HCT116 (cell line): ENCODE data around the gene UBXN11. TPM values are rescaled to one million over a fixed set of nuclear protein-coding genes. Genes with fewer than 3 reads are reported as not detected.

ENCODE experiments used
- ATAC-seq: fragments of 200-7000 bp; cut with Tn5 transposase; 2 replicates; pipeline ENCODE4 v1.9.1; 2020; ENCODE audit warnings: mild to moderate bottlenecking, moderate library complexity
- BruUV-seq: library from RNA; stranded (reverse); fragments of 400-500 nt; replicated peaks from 2 replicates; lab custom pipeline; 2021; lab: Mats Ljungman, UMichigan
- CTCF ChIA-PET: fragments of 300-600 bp; sonication (Branson Sonifier 250); formaldehyde crosslinking; loops from one replicate; lab custom pipeline; 2021; ENCODE audit warnings: antibody characterized with exemption; lab: Charles Lee
- POLR2A ChIA-PET: fragments of 300-600, 350-600 bp; sonication (Branson Sonifier 250); formaldehyde crosslinking; loops from one replicate; lab custom pipeline; 2021; ENCODE audit warnings: antibody characterized with exemption; lab: Charles Lee
- RAD21 ChIA-PET, 2 experiments: fragments of 300-600 bp; sonication (Branson Sonifier 250); formaldehyde crosslinking; loops; one replicate each; lab custom pipeline; 2023; ENCODE audit warnings: low total read pairs in 2 of 2; ENCODE audit not compliant: uncharacterized antibody in 2 of 2, unreplicated experiment in 2 of 2, low non-redundant PET in 1 of 2; lab: Charles Lee
- DNase-seq: peaks from one replicate; pipeline ENCODE4 v3.0.0-alpha.2; 2010; ENCODE audit warnings: low read depth, low spot score
- H2AFZ ChIP-seq: fragments of 200-600 bp; shearing (Covaris generic), sonication (generic); 2 replicates; pipeline ENCODE4 v1.6.1; 2017; ENCODE audit warnings: low read depth, mixed run types, mixed read lengths, antibody characterized with exemption, low read length; ENCODE audit not compliant: poor library complexity, severe bottlenecking
- H3K27ac ChIP-seq: 2 replicates; pipeline ENCODE4 v1.5.1; 2012; ENCODE audit warnings: low read depth, low read length
- H3K27me3 ChIP-seq: fragments of 200-600 bp; sonication (generic); 2 replicates; pipeline ENCODE4 v1.6.1; 2016; ENCODE audit warnings: mixed run types, low read length, mixed read lengths; ENCODE audit not compliant: insufficient read depth
- H3K36me3 ChIP-seq, 2 experiments: fragments of 200-500 bp in 1 of 2; fragments of 200-600 bp in 1 of 2; sonication (Bioruptor generic) in 1 of 2; sonication (generic) in 1 of 2; 2 replicates each; pipeline versions ENCODE4 v1.5.1 to v1.6.1; 2014 to 2016; ENCODE audit warnings: low read length in 2 of 2, inconsistent platforms in 1 of 2, mixed read lengths in 1 of 2, mixed run types in 1 of 2; ENCODE audit not compliant: insufficient read depth in 2 of 2, control insufficient read depth in 1 of 2
- H3K4me1 ChIP-seq, 2 experiments: fragments of 200-600 bp in 1 of 2; sonication (generic) in 1 of 2; 2 replicates each; pipeline versions ENCODE4 v1.5.1 to v1.6.1; 2012 to 2017; ENCODE audit warnings: low read length in 2 of 2, inconsistent platforms in 1 of 2, mild to moderate bottlenecking in 1 of 2, mixed read lengths in 1 of 2, mixed run types in 1 of 2, moderate library complexity in 1 of 2; ENCODE audit not compliant: insufficient read depth in 2 of 2, control insufficient read depth in 1 of 2
- H3K4me2 ChIP-seq: fragments of 200-600 bp; sonication (generic); 2 replicates; pipeline ENCODE4 v1.6.1; 2017; ENCODE audit warnings: mixed run types, low read length, mixed read lengths
- H3K4me3 ChIP-seq, 2 experiments: fragments of 200-600 bp in 1 of 2; sonication (generic) in 1 of 2; replicated peaks in 1 of 2; 2 replicates each; pipeline ENCODE4 v1.5.1; 2011 to 2016; ENCODE audit warnings: low read length in 2 of 2, control low read depth in 1 of 2, low read depth in 1 of 2, mild to moderate bottlenecking in 1 of 2, mixed read lengths in 1 of 2, mixed run types in 1 of 2
- H3K79me2 ChIP-seq: fragments of 200-600 bp; sonication (generic); 2 replicates; pipeline ENCODE4 v1.6.1; 2017; ENCODE audit warnings: mild to moderate bottlenecking, mixed run types, low read length, moderate library complexity, mixed read lengths; ENCODE audit not compliant: insufficient read depth
- H3K9ac ChIP-seq: fragments of 200-600 bp; sonication (generic); 2 replicates; pipeline ENCODE4 v1.6.1; 2016; ENCODE audit warnings: low read length, mixed read lengths
- H3K9me2 ChIP-seq: fragments of 200-600 bp; sonication (generic), shearing (Covaris generic); 2 replicates; pipeline ENCODE4 v1.6.1; 2017; ENCODE audit warnings: mixed run types, mild to moderate bottlenecking, moderate library complexity; ENCODE audit not compliant: insufficient read depth
- H3K9me3 ChIP-seq, 2 experiments: fragments of 200-500 bp in 1 of 2; fragments of 200-600 bp in 1 of 2; sonication (Bioruptor generic) in 1 of 2; sonication (generic) in 1 of 2; 2 replicates each; pipeline ENCODE4 v1.6.1; 2014 to 2017; ENCODE audit warnings: low read length in 2 of 2, mixed read lengths in 2 of 2, inconsistent platforms in 1 of 2, low read depth in 1 of 2, mild to moderate bottlenecking in 1 of 2, mixed run types in 1 of 2, moderate library complexity in 1 of 2; ENCODE audit not compliant: control insufficient read depth in 1 of 2, insufficient read depth in 1 of 2
- H4K20me1 ChIP-seq: fragments of 200-600 bp; sonication (generic), shearing (Covaris generic); 2 replicates; pipeline ENCODE4 v1.6.1; 2017; ENCODE audit warnings: mixed run types, mild to moderate bottlenecking, moderate library complexity; ENCODE audit not compliant: insufficient read depth
- EGR1 ChIP-seq: IDR thresholded peaks from 2 replicates; pipeline ENCODE4 v1.6.1; 2012; ENCODE audit warnings: low read depth
- EZH2phosphoT487 ChIP-seq: fragments of 200-600 bp; IDR thresholded peaks from 2 replicates; pipeline ENCODE4 v1.6.1; 2018; ENCODE audit warnings: antibody characterized with exemption, borderline replicate concordance
- FOSL1 ChIP-seq: IDR thresholded peaks from 2 replicates; pipeline ENCODE4 v1.6.1; 2012; ENCODE audit warnings: low read depth
- JUND ChIP-seq: IDR thresholded peaks from 2 replicates; pipeline ENCODE4 v1.6.1; 2012
- POLR2A ChIP-seq: IDR thresholded peaks from 2 replicates; pipeline ENCODE4 v1.7.0; 2011; ENCODE audit warnings: borderline replicate concordance; ENCODE audit not compliant: insufficient read depth, insufficient read length; ENCODE audit errors: extremely low read depth
- POLR2AphosphoS5 ChIP-seq: IDR thresholded peaks from 2 replicates; pipeline ENCODE4 v1.6.1; 2011; ENCODE audit warnings: mild to moderate bottlenecking, low read depth, low read length, moderate library complexity
- RAD21 ChIP-seq: IDR thresholded peaks from 2 replicates; pipeline ENCODE4 v1.6.1; 2012; ENCODE audit warnings: low read depth, mild to moderate bottlenecking
- SIN3A ChIP-seq: IDR thresholded peaks from 2 replicates; pipeline ENCODE4 v1.6.1; 2012; ENCODE audit warnings: low read depth
- SP1 ChIP-seq: IDR thresholded peaks from 2 replicates; pipeline ENCODE4 v1.6.1; 2012; ENCODE audit warnings: low read depth
- SRF ChIP-seq: IDR thresholded peaks from 2 replicates; pipeline ENCODE4 v1.6.1; 2012; ENCODE audit warnings: low read depth
- TCF7L2 ChIP-seq: IDR thresholded peaks from 2 replicates; pipeline ENCODE4 v1.7.0; 2011; ENCODE audit warnings: borderline replicate concordance, inconsistent platforms; ENCODE audit not compliant: insufficient read depth, insufficient read length; ENCODE audit errors: extremely low read depth
- YY1 ChIP-seq: IDR thresholded peaks from 2 replicates; pipeline ENCODE4 v1.6.1; 2011; ENCODE audit warnings: low read length, low read depth, moderate library complexity, mild to moderate bottlenecking; ENCODE audit not compliant: insufficient replicate concordance; ENCODE audit errors: extremely low read depth
- ZFX ChIP-seq: fragments of 450-650 bp; IDR thresholded peaks from 2 replicates; pipeline ENCODE4 v1.6.1; 2017
- intact Hi-C: fragments of 100-400 bp; cut with micrococcal nuclease; formaldehyde crosslinking; loops from 2 replicates; pipeline ENCODE4 v1.10.0; 2022
- total RNA-seq: library from RNA; stranded (reverse); gene quantifications from one replicate; pipeline ENCODE4 v1.2.1, GENCODE V29; 2021; ENCODE audit not compliant: unreplicated experiment
- TF ChIP-seq, protein P1 (sequence below): IDR thresholded peaks from 2 replicates; pipeline ENCODE4 v1.6.1; 2012
- TF ChIP-seq, protein P2 (sequence below): IDR thresholded peaks from 2 replicates; pipeline ENCODE4 v1.6.1; 2012; ENCODE audit warnings: low read depth
- TF ChIP-seq, protein P3 (sequence below): IDR thresholded peaks from 2 replicates; pipeline ENCODE4 v1.6.1; 2012

UBXN11 gene
- total RNA-seq, 1 experiment from 2014 or later: 19.3 TPM

DNA sequence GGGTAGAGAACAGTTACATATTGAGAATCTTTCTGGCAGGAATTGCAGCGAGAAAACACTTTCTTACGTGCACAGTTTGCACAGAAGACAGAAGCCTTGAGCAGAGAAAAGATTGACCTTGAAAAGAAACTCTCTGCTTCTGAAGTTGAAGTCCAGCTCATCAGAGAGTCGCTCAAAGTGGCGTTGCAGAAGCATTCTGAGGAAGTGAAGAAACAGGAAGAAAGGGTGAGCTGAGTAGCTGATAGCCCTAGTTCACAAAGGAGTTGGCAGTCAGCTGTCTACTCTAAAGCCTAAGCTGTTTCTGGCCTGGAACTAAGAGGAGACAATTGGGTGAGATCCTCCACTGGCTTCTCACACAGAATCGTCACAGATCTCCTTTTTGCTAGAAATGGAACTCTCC is 46.9 kb downstream of the UBXN11 start:
- Histone ChIP-seq H4K20me1 (no peaks in the 10 kb centered on the region), H3K79me2 (peaks cover 22% of the 10 kb centered on the region), H3K4me2 (no peak overlapping the region), H3K9me2 (no peaks in the 10 kb centered on the region), H3K27ac (no peak overlapping the region), H3K27me3 (no peaks in the 10 kb centered on the region), H3K4me1 (no peaks in the 10 kb centered on the region), H3K9me3 (no peaks in the 10 kb centered on the region), H3K9ac (no peak overlapping the region), H2AFZ (no peak overlapping the region), H3K4me3 (no peak overlapping the region), H3K36me3 (peaks cover 48 to 59% of the 10 kb centered on the region in 2 experiments; a peak in 3 of 4 replicates)
- no peak for TF ChIP-seq POLR2AphosphoS5
- TF ChIP-seq, protein P1, sequence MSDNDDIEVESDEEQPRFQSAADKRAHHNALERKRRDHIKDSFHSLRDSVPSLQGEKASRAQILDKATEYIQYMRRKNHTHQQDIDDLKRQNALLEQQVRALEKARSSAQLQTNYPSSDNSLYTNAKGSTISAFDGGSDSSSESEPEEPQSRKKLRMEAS: no peak
- TF ChIP-seq EZH2phosphoT487: no peak
- TF ChIP-seq POLR2A: no peak
- TF ChIP-seq ZFX: no peak
- no peak for TF ChIP-seq RAD21
- no peak for TF ChIP-seq FOSL1
- no peak for TF ChIP-seq SRF
- TF ChIP-seq JUND: no peak
- TF ChIP-seq, protein P2, sequence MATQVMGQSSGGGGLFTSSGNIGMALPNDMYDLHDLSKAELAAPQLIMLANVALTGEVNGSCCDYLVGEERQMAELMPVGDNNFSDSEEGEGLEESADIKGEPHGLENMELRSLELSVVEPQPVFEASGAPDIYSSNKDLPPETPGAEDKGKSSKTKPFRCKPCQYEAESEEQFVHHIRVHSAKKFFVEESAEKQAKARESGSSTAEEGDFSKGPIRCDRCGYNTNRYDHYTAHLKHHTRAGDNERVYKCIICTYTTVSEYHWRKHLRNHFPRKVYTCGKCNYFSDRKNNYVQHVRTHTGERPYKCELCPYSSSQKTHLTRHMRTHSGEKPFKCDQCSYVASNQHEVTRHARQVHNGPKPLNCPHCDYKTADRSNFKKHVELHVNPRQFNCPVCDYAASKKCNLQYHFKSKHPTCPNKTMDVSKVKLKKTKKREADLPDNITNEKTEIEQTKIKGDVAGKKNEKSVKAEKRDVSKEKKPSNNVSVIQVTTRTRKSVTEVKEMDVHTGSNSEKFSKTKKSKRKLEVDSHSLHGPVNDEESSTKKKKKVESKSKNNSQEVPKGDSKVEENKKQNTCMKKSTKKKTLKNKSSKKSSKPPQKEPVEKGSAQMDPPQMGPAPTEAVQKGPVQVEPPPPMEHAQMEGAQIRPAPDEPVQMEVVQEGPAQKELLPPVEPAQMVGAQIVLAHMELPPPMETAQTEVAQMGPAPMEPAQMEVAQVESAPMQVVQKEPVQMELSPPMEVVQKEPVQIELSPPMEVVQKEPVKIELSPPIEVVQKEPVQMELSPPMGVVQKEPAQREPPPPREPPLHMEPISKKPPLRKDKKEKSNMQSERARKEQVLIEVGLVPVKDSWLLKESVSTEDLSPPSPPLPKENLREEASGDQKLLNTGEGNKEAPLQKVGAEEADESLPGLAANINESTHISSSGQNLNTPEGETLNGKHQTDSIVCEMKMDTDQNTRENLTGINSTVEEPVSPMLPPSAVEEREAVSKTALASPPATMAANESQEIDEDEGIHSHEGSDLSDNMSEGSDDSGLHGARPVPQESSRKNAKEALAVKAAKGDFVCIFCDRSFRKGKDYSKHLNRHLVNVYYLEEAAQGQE: no peak
- no peak for TF ChIP-seq SP1
- TF ChIP-seq, protein P3, sequence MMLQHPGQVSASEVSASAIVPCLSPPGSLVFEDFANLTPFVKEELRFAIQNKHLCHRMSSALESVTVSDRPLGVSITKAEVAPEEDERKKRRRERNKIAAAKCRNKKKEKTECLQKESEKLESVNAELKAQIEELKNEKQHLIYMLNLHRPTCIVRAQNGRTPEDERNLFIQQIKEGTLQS: no peak
- no peak for TF ChIP-seq YY1
- TF ChIP-seq SIN3A: no peak
- no peak for TF ChIP-seq TCF7L2
- no peak for TF ChIP-seq EGR1
- ChIA-PET CTCF (no interaction called here), POLR2A (no interaction called here), RAD21 (no interaction called here)
- intact Hi-C loops: no loop called here
- DNase-seq (no peak), ATAC-seq (no peak)
- BruUV-seq: no TSS peak
